AG09309 (cell line): ENCODE measurements around the gene TUB.

Source experiments
- DNase-seq: peaks from one replicate; pipeline ENCODE4 v3.0.0-alpha.2; 2010; ENCODE audit warnings: low read depth
- H3K4me3 ChIP-seq: 2 replicates; pipeline ENCODE4 v1.5.1; 2011; ENCODE audit warnings: mild to moderate bottlenecking, low read depth, low read length, moderate library complexity; ENCODE audit not compliant: control insufficient read depth
- TF ChIP-seq, protein P1 (sequence below): IDR thresholded peaks from 2 replicates; pipeline ENCODE4 v1.5.1; 2011; ENCODE audit warnings: mild to moderate bottlenecking, low read depth, low read length, inconsistent platforms; ENCODE audit not compliant: insufficient read depth, control insufficient read depth; ENCODE audit errors: missing control alignments

Gene TUB

DNA sequence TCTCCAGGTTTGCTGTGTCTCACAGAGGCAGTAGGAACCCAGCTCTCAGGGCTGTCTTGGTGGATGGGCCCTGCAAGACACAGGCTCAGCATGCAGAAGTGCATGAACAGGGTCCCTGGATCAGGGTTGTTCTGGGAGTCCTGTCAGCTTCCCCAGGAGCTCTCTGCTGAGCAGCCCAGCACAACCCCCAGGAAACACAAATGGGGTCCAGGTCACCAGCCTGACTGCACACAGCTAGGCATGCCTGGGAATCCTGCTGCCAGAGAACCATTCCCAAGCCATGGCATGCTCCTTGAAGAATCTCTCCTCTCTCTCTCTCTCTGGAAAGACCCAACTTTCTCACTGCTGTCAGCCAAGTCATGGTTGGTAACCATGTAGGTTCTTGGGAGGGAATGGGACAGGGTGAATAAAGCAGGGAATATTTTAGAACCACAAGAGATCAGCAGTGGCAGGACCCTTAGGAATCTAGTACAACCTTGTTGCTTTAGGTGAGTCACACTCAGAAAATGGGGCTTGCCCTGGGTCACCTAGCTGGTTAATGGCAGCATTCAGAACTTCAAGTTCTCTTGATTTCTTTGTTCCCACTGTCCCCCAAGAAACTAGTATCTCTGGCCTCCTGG lies 21.4 kb downstream of the TUB start:
- H3K4me3 ChIP-seq, result no peak overlapping the region
- DNase-seq, result no peak
- TF ChIP-seq, protein P1, sequence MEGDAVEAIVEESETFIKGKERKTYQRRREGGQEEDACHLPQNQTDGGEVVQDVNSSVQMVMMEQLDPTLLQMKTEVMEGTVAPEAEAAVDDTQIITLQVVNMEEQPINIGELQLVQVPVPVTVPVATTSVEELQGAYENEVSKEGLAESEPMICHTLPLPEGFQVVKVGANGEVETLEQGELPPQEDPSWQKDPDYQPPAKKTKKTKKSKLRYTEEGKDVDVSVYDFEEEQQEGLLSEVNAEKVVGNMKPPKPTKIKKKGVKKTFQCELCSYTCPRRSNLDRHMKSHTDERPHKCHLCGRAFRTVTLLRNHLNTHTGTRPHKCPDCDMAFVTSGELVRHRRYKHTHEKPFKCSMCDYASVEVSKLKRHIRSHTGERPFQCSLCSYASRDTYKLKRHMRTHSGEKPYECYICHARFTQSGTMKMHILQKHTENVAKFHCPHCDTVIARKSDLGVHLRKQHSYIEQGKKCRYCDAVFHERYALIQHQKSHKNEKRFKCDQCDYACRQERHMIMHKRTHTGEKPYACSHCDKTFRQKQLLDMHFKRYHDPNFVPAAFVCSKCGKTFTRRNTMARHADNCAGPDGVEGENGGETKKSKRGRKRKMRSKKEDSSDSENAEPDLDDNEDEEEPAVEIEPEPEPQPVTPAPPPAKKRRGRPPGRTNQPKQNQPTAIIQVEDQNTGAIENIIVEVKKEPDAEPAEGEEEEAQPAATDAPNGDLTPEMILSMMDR, result no peak

DNA sequence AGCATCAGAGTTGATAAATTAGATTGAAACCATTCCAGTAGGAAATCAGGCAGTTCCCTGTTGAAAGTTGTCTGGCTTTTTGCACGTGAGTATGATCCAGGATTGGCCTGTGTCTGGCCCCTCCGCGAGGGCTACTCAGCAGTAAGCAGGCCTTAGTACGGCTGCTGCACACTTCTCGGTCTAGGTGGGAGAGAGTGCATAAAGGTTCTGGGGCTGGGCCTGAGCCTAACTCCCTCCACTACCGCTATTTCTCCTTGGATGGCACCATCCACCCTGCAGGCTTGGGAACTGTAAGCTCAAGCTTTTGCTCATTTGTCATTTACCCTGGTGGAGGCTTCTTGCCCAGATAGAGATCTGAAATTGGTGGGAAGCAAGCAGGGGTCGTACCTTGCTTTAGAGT lies 22.0 kb downstream of the TUB start:
- H3K4me3 ChIP-seq, result no peak overlapping the region
- TF ChIP-seq, protein P1, result no peak
- no peak for DNase-seq

- H3K4me3 ChIP-seq, result no peak overlapping the region
- TF ChIP-seq, protein P1, result no peak
- DNase-seq, result no peak
Measured at GRCh38 chr11:8103909-8104308, 22.9 kb downstream of the TUB start.

GRCh38 chr11:8105133-8105532 lies 24.1 kb downstream of the TUB start:
- no peak overlapping the region for H3K4me3 ChIP-seq
- TF ChIP-seq, protein P1, result no peak
- DNase-seq, result no peak

DNA sequence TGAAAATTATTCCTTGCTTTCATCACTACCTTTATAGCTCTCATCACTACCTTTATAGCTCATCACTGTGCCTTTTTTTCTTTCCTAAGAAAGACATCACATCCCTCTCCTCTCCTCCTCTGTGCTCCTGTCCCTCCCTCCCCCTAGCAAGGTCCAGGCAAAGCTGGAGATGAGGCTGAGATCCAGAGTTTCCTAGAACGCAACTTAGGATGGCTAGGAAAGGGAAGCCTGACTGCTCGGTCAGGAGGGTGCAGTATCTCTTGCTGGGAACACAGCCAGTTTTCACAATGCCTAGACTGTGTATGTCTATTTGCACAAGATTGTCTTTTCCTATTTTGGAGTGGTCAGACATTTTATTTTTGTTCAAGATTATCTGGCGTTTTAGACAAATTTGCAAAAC lies 24.7 kb downstream of the TUB start:
- TF ChIP-seq, protein P1, result no peak
- H3K4me3 ChIP-seq, result no peak overlapping the region
- no peak for DNase-seq

DNA sequence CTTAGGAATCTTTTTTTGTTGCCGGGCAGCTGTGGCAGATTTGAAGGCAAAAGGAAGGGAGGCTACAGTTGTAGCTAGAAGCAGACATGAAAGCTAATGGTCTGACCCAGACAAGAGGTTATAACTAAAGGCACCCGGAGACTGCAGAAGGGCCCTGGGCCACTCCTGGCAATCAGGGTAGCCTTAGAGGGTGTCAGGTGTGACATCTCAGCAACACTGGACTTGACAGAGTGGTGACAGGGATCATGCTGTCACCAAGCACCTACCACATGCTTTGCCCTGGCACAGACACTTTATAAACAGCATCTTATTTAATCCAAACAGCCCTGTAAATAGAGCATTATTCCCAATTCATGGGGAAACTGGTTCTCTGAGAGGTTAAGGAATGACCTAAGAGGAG lies 25.7 kb downstream of the TUB start:
- no peak for DNase-seq

More for the DNA sequence above, 25.7 kb downstream of the TUB start:
- no peak overlapping the region for H3K4me3 ChIP-seq
- TF ChIP-seq, protein P1, result no peak
